Liver (tissue), 9 donors: Measurements from ENCODE around the gene BORCS5. TPM values are rescaled to one million over a fixed set of nuclear protein-coding genes. Genes with fewer than 3 reads are reported as not detected.

Source experiments
- DNase-seq: peaks from one replicate; pipeline ENCODE4 v3.0.0-alpha.2; 2017; ENCODE audit warnings: low spot score
- H3K27ac ChIP-seq, 2 donors: one replicate each; pipeline ENCODE4 v1.7.0; 2013; ENCODE audit warnings: inconsistent platforms in 2 of 2, low read length in 2 of 2, control low read depth in 1 of 2, low read depth in 1 of 2, mild to moderate bottlenecking in 1 of 2
- H3K27me3 ChIP-seq, 4 donors: one replicate each; pipeline versions ENCODE4 v1.6.1 to v1.7.0; 2013; ENCODE audit warnings: low read length in 3 of 4, inconsistent platforms in 1 of 4, mild to moderate bottlenecking in 1 of 4, moderate library complexity in 1 of 4; ENCODE audit not compliant: control insufficient read depth in 4 of 4, insufficient read depth in 4 of 4
- H3K36me3 ChIP-seq, 4 donors: one replicate each; pipeline versions ENCODE4 v1.6.1 to v1.7.0; 2013; ENCODE audit warnings: low read length in 3 of 4, mild to moderate bottlenecking in 3 of 4, low read depth in 1 of 4, moderate library complexity in 1 of 4; ENCODE audit not compliant: control insufficient read depth in 4 of 4, insufficient read depth in 3 of 4
- H3K4me1 ChIP-seq, 4 donors: one replicate each; pipeline versions ENCODE4 v1.6.1 to v1.7.0; 2013; ENCODE audit warnings: low read length in 3 of 4, mild to moderate bottlenecking in 3 of 4, moderate library complexity in 1 of 4; ENCODE audit not compliant: control insufficient read depth in 4 of 4, insufficient read depth in 4 of 4
- H3K4me3 ChIP-seq, 3 donors: one replicate each; pipeline versions ENCODE4 v1.6.1 to v1.7.0; 2013; ENCODE audit warnings: low read length in 3 of 3, control low read depth in 1 of 3, low read depth in 1 of 3, mild to moderate bottlenecking in 1 of 3
- H3K9ac ChIP-seq, 2 donors: one replicate each; pipeline ENCODE4 v1.7.0; 2013; ENCODE audit warnings: low read length in 2 of 2, mild to moderate bottlenecking in 2 of 2, moderate library complexity in 2 of 2, control low read depth in 1 of 2, low read depth in 1 of 2
- H3K9me3 ChIP-seq, 4 donors: one replicate each; pipeline versions ENCODE4 v1.6.1 to v1.7.0; 2013; ENCODE audit warnings: low read length in 3 of 4; ENCODE audit not compliant: control insufficient read depth in 4 of 4
- EGR1 ChIP-seq, 2 donors: IDR thresholded peaks; 2 replicates each; pipeline ENCODE4 v1.6.1; 2016 to 2018; ENCODE audit warnings: antibody characterized with exemption in 2 of 2, low read depth in 2 of 2
- GABPA ChIP-seq, 2 donors: IDR thresholded peaks in 1 of 2; conservative IDR thresholded peaks in 1 of 2; 2 replicates each; pipeline ENCODE4 v1.6.1; 2016; ENCODE audit warnings: antibody characterized with exemption in 2 of 2, mild to moderate bottlenecking in 1 of 2, moderate library complexity in 1 of 2
- HNF4A ChIP-seq, 2 donors: conservative IDR thresholded peaks; 2 replicates each; pipeline ENCODE4 v1.6.1; 2016; ENCODE audit warnings: antibody characterized with exemption in 2 of 2, mild to moderate bottlenecking in 2 of 2
- JUND ChIP-seq, 2 donors: IDR thresholded peaks; 2 replicates each; pipeline ENCODE4 v1.6.1; 2016; ENCODE audit warnings: antibody characterized with exemption in 2 of 2
- NR2F2 ChIP-seq: IDR thresholded peaks from 2 replicates; pipeline ENCODE4 v1.6.1; 2016; ENCODE audit warnings: antibody characterized with exemption
- RAD21 ChIP-seq, 2 donors: IDR thresholded peaks; 2 replicates each; pipeline ENCODE4 v1.6.1; 2016; ENCODE audit warnings: antibody characterized with exemption in 2 of 2, mild to moderate bottlenecking in 2 of 2
- RXRA ChIP-seq, 2 donors: IDR thresholded peaks; 2 replicates each; pipeline ENCODE4 v1.6.1; 2017 to 2018; ENCODE audit warnings: antibody characterized with exemption in 2 of 2, mild to moderate bottlenecking in 1 of 2
- SP1 ChIP-seq: IDR thresholded peaks from 2 replicates; pipeline ENCODE4 v1.6.1; 2018; ENCODE audit warnings: antibody characterized with exemption, mild to moderate bottlenecking
- YY1 ChIP-seq: IDR thresholded peaks from 2 replicates; pipeline ENCODE4 v1.6.1; 2016; ENCODE audit warnings: antibody characterized with exemption, mild to moderate bottlenecking
- WGBS: extraction: QIAGEN DNeasy Blood & Tissue Kit; methylation state at CpG from one replicate; pipeline ENCODE4 v1.1.7; 2013; 5-methylcytosine and 5-hydroxymethylcytosine counted together
- polyA plus RNA-seq, 2 donors: library from polyadenylated mRNA; stranded (reverse) in 1 of 2; unstranded in 1 of 2; fragments of 200-250 nt in 1 of 2; fragments of >200 nt in 1 of 2; fragmentation: Nextera tagmentation in 1 of 2; extraction: Ambion mirVana in 1 of 2; gene quantifications; one replicate each; pipeline versions ENCODE4 v1.2.1 to v1.2.3, GENCODE V29; 2013 to 2015
- total RNA-seq, 2 donors: library from RNA; depleted of rRNA; stranded (reverse); fragments of >200 nt; gene quantifications; one replicate each; pipeline ENCODE4 v1.2.3, GENCODE V29; 2014
- TF ChIP-seq, protein P1 (sequence below): IDR thresholded peaks from 2 replicates; pipeline ENCODE4 v1.6.1; 2016; ENCODE audit warnings: antibody characterized with exemption, mild to moderate bottlenecking
- TF ChIP-seq, protein P2 (sequence below): fragments of 150-350 bp; IDR thresholded peaks from 2 replicates; pipeline ENCODE4 v1.5.1; 2017; ENCODE audit warnings: improper control_type of control experiment, low read depth, low read length; ENCODE audit not compliant: missing input control
- TF ChIP-seq, protein P3 (sequence below): IDR thresholded peaks from 2 replicates; pipeline ENCODE4 v1.6.1; 2016; ENCODE audit warnings: antibody characterized with exemption
- donor health status: healthy.
- donor health status: healthy.
- donor health status: healthy.
- donor health status: healthy.
- donor health status: healthy.

Gene BORCS5
- total and polyA plus RNA-seq, 4 donors = 4.5 to 11.4 (median 8.1) TPM

DNA sequence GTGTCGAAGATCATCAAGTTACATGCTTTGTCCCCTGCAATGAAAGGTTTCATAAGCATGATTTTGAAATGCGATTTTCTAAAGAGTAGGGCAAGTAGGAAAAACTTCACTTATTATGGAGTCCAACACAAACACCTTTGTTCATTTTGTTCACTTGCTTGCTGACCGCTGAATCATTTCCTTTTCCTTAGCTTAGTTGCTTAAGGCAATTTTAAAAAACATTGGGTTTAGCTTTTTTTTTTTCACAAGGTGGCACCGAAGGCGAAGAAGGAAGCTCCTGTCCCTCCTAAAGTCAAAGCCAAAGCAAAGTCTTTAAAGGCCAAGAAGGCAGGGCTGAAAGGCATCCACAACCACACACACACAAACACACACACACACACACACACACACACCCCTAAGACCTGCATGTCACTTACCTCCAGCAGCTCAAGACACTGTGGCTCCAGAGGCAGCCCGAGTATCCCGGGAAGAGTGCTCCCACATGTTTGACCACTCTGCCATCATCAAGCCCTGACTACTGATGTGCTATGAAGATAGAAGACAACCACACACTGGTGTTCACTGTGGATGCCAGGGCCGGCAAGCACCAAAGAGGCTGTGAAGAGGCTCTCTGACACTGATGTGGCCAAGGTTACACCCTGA is 18.2 kb upstream of the BORCS5 start:
- no peak for DNase-seq
- H3K36me3 ChIP-seq = peaks cover 0 to 2% (median under 1%) of the 10 kb centered on the region in 4 donors
- TF ChIP-seq EGR1 (IDR thresholded peaks at IDR 0.05; ENCODE audit: low read depth in 2 of 2) (no peak), JUND (IDR thresholded peaks at IDR 0.05) (no peak), HNF4A (conservative IDR thresholded peaks at IDR 0.05) (no peak), SP1 (no peak), NR2F2 (no peak), RXRA (IDR thresholded peaks at IDR 0.05) (no peak)
- TF ChIP-seq, protein P1, sequence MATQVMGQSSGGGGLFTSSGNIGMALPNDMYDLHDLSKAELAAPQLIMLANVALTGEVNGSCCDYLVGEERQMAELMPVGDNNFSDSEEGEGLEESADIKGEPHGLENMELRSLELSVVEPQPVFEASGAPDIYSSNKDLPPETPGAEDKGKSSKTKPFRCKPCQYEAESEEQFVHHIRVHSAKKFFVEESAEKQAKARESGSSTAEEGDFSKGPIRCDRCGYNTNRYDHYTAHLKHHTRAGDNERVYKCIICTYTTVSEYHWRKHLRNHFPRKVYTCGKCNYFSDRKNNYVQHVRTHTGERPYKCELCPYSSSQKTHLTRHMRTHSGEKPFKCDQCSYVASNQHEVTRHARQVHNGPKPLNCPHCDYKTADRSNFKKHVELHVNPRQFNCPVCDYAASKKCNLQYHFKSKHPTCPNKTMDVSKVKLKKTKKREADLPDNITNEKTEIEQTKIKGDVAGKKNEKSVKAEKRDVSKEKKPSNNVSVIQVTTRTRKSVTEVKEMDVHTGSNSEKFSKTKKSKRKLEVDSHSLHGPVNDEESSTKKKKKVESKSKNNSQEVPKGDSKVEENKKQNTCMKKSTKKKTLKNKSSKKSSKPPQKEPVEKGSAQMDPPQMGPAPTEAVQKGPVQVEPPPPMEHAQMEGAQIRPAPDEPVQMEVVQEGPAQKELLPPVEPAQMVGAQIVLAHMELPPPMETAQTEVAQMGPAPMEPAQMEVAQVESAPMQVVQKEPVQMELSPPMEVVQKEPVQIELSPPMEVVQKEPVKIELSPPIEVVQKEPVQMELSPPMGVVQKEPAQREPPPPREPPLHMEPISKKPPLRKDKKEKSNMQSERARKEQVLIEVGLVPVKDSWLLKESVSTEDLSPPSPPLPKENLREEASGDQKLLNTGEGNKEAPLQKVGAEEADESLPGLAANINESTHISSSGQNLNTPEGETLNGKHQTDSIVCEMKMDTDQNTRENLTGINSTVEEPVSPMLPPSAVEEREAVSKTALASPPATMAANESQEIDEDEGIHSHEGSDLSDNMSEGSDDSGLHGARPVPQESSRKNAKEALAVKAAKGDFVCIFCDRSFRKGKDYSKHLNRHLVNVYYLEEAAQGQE = no peak
- TF ChIP-seq, protein P2, sequence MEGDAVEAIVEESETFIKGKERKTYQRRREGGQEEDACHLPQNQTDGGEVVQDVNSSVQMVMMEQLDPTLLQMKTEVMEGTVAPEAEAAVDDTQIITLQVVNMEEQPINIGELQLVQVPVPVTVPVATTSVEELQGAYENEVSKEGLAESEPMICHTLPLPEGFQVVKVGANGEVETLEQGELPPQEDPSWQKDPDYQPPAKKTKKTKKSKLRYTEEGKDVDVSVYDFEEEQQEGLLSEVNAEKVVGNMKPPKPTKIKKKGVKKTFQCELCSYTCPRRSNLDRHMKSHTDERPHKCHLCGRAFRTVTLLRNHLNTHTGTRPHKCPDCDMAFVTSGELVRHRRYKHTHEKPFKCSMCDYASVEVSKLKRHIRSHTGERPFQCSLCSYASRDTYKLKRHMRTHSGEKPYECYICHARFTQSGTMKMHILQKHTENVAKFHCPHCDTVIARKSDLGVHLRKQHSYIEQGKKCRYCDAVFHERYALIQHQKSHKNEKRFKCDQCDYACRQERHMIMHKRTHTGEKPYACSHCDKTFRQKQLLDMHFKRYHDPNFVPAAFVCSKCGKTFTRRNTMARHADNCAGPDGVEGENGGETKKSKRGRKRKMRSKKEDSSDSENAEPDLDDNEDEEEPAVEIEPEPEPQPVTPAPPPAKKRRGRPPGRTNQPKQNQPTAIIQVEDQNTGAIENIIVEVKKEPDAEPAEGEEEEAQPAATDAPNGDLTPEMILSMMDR = no peak
- H3K27ac ChIP-seq = no peak overlapping the region
- H3K4me1 ChIP-seq = peaks cover 0 to 18% (median 12%) of the 10 kb centered on the region in 4 donors
- 81% methylated on average over 8 of the region's 8 CpGs for WGBS
- H3K9ac ChIP-seq = no peak overlapping the region
- no peaks in the 10 kb centered on the region for H3K9me3 ChIP-seq
- no peak overlapping the region for H3K4me3 ChIP-seq
- H3K27me3 ChIP-seq = no peaks in the 10 kb centered on the region

DNA sequence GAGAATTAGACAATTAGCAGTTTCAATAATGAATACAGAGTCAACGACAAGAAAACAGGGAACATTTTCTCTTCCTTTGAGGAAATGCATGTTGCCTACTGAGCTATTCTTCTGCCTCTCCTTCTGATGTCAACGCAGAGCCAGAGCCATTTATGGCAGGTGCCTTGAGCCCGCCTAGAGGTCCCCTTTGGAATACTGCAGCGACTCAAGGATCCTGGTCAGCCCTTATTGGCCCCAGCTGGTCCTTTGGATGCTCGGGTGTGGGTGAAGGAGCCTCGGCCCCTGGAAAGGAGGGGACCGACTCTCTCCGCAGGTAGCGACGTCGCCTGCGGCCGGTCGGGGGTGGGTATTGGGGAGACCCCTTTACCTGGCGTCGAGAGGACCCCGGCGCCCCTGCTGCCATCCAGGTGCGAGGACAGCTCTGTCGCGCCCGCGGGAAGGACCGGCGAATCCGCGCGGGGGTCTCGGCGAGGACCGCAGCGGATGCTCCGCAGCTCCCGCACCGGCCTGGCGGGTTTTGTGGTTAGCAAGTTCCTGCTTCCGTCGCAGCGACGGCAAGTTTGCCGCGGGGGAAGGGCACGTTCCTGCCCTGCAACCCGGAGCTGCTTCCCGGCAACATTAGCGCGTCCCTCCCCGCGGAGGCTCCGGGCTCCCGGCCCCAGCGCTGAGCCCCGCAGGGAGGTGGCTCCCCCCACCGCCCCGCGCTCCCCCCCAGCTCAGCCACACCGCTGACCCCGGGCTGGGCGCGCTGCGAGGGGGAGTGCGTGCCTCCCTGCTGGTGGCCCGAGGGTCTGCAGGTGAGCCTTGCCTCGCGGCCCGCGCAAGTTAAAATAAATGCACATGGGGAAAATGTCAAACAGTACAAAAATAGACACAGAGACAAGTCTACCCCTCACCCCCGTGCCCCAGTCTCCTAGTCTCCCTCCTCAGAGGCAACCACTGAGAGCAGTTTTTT is 6.9 kb upstream of the BORCS5 start, which contains the start of gene MANSC1:
MANSC1 (minus strand) TSS at position 532 of the 955 bp plus-strand sequence. CDS start 6,928 bp downstream, outside the sequence.
- Histone ChIP-seq H3K9ac (peak within 1 kb of the TSS; percentile 28 to 54), H3K9me3 (no peaks in the 10 kb centered on the region), H3K27ac (peak within 1 kb of the TSS; percentile 68 to 82), H3K4me3 (peak within 1 kb of the TSS; percentile 75 to 93 (median 86)), H3K4me1 (peaks cover 4 to 23% (median 15%) of the 10 kb centered on the region in 4 donors), H3K27me3 (no peaks in the 10 kb centered on the region), H3K36me3 (no peaks in the 10 kb centered on the region)
- TF ChIP-seq YY1 = peak; percentile 34
- TF ChIP-seq EGR1 (IDR thresholded peaks at IDR 0.05; ENCODE audit: low read depth in 2 of 2) = no peak
- TF ChIP-seq, protein P3, sequence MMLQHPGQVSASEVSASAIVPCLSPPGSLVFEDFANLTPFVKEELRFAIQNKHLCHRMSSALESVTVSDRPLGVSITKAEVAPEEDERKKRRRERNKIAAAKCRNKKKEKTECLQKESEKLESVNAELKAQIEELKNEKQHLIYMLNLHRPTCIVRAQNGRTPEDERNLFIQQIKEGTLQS = no peak
- TF ChIP-seq, protein P2 = peak; percentile 27
- TF ChIP-seq RAD21 (IDR thresholded peaks at IDR 0.05) = peak in 1 of 2 donors; percentile 20
- TF ChIP-seq GABPA (IDR thresholded peaks at IDR 0.05 in 1 of 2, conservative IDR thresholded peaks at IDR 0.05 in 1 of 2) = peak in 1 of 2 donors; percentile 69
- 2% methylated on average over 68 of the region's 68 CpGs for WGBS
- peak; percentile 68 for DNase-seq
